ENCODE results near the gene NDUFS2.
"Not testable (repeated sequence)": the region's sequence is repeated elsewhere in the genome, so short reads cannot be mapped to it uniquely, and the experiment has no call there.

- TF ChIP-seq ATF3 (IDR thresholded peaks at IDR 0.05; ENCODE audit: insufficient read depth, low read depth, low read length); TBP (IDR thresholded peaks at IDR 0.05; ENCODE audit: low read depth, low read length); HDAC2 (IDR thresholded peaks at IDR 0.05; ENCODE audit: borderline replicate concordance in 1 of 2, low read depth in 2 of 2, low read length in 2 of 2); CTCF (IDR thresholded peaks at IDR 0.05; ENCODE audit: control extremely low read depth in 1 of 3, insufficient read depth in 1 of 3, low read depth in 1 of 3, low read length in 3 of 3): not testable (repeated sequence)
Observed at GRCh38 chr1:161255302-161255701, 53.1 kb downstream of the NDUFS2 start.

All from H1 (cell line).